A549 (cell line): ENCODE results near the gene QSOX1.

Experiments used
- CBX2 ChIP-seq: fragments of 200-600 bp; sonication (generic); IDR thresholded peaks from 2 replicates; pipeline ENCODE4 v1.6.1; 2016; ENCODE audit warnings: low read depth, mild to moderate bottlenecking, borderline replicate concordance
- CHD2 ChIP-seq: fragments of 150-350 bp; IDR thresholded peaks from 2 replicates; pipeline ENCODE4 v1.6.1; 2014; ENCODE audit warnings: low read length; ENCODE audit not compliant: partially characterized antibody
- CTCF ChIP-seq: fragments of >200 bp; sonication (Bioruptor Twin); formaldehyde crosslinking; IDR thresholded peaks from 3 replicates; pipeline ENCODE4 v1.5.1; 2016
- HOXA7 ChIP-seq: fragments of 250-450 bp; sonication (Bioruptor Pico); IDR thresholded peaks from 2 replicates; pipeline ENCODE4 v1.5.0; 2020; ENCODE audit warnings: mild to moderate bottlenecking, moderate library complexity
- KDM1A ChIP-seq: fragments of 200-600 bp; sonication (generic); IDR thresholded peaks from 2 replicates; pipeline ENCODE4 v1.6.1; 2016; ENCODE audit warnings: low read depth, mild to moderate bottlenecking
- POLR2A ChIP-seq: IDR thresholded peaks from 2 replicates; pipeline ENCODE4 v1.6.1; 2012; ENCODE audit warnings: mild to moderate bottlenecking, low read length
- RAD21 ChIP-seq, 2 experiments: fragments of >200 bp in 1 of 2; sonication (Bioruptor Twin) in 1 of 2; formaldehyde crosslinking in 1 of 2; IDR thresholded peaks in 1 of 2; conservative IDR thresholded peaks in 1 of 2; 2 replicates in 1 of 2; 3 replicates in 1 of 2; pipeline ENCODE4 v1.6.1; 2012 to 2018; ENCODE audit warnings: inconsistent platforms in 1 of 2
- RCOR1 ChIP-seq: fragments of 150-350 bp; IDR thresholded peaks from 2 replicates; pipeline ENCODE4 v1.6.1; 2014; ENCODE audit warnings: antibody characterized with exemption, low read length, low read depth
- TF ChIP-seq, protein P1 (sequence below): fragments of 450-650 bp; IDR thresholded peaks from 2 replicates; pipeline ENCODE4 v1.6.1; 2014; ENCODE audit warnings: antibody characterized with exemption

DNA sequence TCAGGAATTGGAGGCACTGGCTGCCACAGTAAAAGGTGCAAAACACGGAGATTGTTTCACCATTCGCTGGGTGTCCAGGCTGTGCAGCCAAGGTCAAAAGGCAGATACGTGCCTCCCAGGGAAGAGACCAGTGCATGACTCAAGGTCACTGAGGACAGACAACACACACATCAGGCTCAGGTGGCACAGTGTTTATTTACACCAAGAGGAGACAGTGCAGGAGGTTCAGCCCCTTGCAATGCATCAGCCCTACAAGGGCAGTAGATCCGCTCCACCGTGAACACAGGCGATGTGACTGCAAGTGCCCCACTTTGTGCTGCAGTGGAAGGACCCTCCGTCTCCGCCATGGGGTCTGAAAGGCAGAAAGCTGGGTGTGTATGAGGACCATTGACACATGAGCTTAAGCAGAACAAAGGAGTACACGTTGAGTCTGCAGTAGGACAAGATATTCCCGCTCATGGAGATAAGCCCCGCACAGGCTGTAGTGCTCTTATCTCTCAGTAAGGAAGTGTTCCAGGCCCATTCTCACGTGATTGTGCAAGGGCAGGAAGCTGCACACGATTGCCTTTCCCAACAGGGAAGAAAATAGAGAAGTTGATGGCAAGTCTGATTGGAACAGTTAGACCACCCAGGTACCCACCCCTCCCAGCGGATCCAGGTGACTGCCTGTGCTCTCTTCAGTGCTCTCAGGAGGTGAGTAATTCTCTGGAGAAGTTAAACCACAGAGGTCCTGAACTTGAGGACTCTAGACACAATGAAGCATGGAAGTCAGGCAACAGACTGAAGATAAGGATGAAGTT lies 37.5 kb upstream of the QSOX1 start:
- TF ChIP-seq, protein P1, sequence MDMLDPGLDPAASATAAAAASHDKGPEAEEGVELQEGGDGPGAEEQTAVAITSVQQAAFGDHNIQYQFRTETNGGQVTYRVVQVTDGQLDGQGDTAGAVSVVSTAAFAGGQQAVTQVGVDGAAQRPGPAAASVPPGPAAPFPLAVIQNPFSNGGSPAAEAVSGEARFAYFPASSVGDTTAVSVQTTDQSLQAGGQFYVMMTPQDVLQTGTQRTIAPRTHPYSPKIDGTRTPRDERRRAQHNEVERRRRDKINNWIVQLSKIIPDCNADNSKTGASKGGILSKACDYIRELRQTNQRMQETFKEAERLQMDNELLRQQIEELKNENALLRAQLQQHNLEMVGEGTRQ: no peak
- TF ChIP-seq RAD21 (conservative IDR thresholded peaks at IDR 0.05 in 1 of 2, IDR thresholded peaks at IDR 0.05 in 1 of 2): no peak
- TF ChIP-seq HOXA7: no peak
- no peak for TF ChIP-seq CBX2
- TF ChIP-seq CTCF: no peak
- no peak for TF ChIP-seq POLR2A
- no peak for TF ChIP-seq RCOR1
- no peak for TF ChIP-seq CHD2
- TF ChIP-seq KDM1A: no peak
